ENCODE results near the gene LYSMD1. TPM values are rescaled to one million over a fixed set of nuclear protein-coding genes. Genes with fewer than 3 reads are reported as not detected.
A peak's percentile ranks its signal among the peaks of the same experiment; 100 is the strongest.
"Not testable (repeated sequence)": the region's sequence is repeated elsewhere in the genome, so short reads cannot be mapped to it uniquely, and the experiment has no call there.

LYSMD1 gene
- 4.0 and 5.0 TPM in 2 replicates for total RNA-seq

- H3K27ac Mint-ChIP-seq = peak within 1 kb of the TSS; percentile 97
- H3K4me3 Mint-ChIP-seq = peak within 1 kb of the TSS; percentile 95
- no peaks in the 10 kb centered on the region for H3K9me3 Mint-ChIP-seq
- peaks cover 43% of the 10 kb centered on the region for H3K36me3 Mint-ChIP-seq (ENCODE audit: low read depth)
- peak; percentile 96 for DNase-seq (ENCODE audit: low spot score)
- H3K27me3 Mint-ChIP-seq (ENCODE audit: insufficient read depth) = peaks cover 2% of the 10 kb centered on the region
- peaks cover 53% of the 10 kb centered on the region for H3K4me1 Mint-ChIP-seq (ENCODE audit: low read depth)
- intact Hi-C loops (cut with micrococcal nuclease) = loop anchor here (1.0 to 5.0 kb wide), 8 partner anchors 9 to 446 kb away; partner anchors contain the start of genes GABPB2, PIP5K1A, PRUNE1 and PSMD4
These were observed at the start of gene LYSMD1, which contains the start of gene SCNM1 for GRCh38 chr1:151165738-151166504. Gene LYSMD1, minus strand, starts transcription at chr1:151165902. Its CDS starts 644 bp downstream, at chr1:151165258. Gene SCNM1, plus strand, starts transcription at chr1:151166144. Its CDS starts 9 bp downstream, at chr1:151166153.

- Mint-ChIP-seq H3K27me3 (ENCODE audit: insufficient read depth) (no peaks in the 10 kb centered on the region), H3K4me1 (ENCODE audit: low read depth) (peaks cover 26% of the 10 kb centered on the region), H3K9me3 (no peaks in the 10 kb centered on the region), H3K27ac (peak overlapping the region; percentile 55), H3K36me3 (ENCODE audit: low read depth) (peaks cover 27% of the 10 kb centered on the region), H3K4me3 (no peak overlapping the region)
- intact Hi-C loops (cut with micrococcal nuclease) = no loop called here
- DNase-seq (ENCODE audit: low spot score) = no peak
These were observed 47.9 kb upstream of the LYSMD1 start for GRCh38 chr1:151213560-151213959.

DNA sequence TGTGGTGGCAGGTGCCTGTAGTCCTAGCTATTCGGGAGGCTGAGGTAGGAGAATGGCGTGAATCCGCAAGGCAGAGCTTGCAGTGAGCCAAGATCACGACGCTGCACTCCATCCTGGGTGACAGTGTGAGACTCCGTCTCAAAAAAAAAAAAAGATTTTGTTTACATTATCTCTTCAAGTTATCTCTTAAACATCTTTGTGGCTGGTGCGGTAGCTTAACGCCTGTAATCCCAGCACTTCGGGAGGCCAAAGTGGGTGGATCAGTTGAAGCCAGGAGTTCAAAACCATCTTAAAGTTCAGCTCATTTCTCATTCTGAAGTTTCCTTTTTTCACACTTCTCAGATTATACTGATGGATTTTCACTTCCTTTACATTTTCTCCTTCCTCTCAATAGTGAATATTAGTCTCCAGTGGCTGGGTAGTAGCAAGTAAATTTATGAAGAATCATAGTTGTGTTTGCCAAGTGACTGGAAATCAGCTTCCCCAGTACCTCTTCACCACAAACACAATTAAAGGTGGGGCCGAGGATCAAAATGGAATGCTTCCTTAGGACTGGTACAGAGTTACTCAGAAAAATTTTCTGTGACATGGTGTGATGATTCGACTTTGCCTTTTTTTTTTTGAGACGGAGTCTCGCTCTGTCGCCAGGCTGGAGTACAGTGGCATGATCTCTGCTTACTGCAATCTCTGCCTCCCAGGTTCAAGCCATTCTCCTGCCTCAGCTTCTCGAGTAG, 46.4 kb upstream of the LYSMD1 start:
- no peaks in the 10 kb centered on the region for H3K27me3 Mint-ChIP-seq (ENCODE audit: insufficient read depth)
- no peak for DNase-seq (ENCODE audit: low spot score)
- H3K36me3 Mint-ChIP-seq (ENCODE audit: low read depth) = peaks cover 29% of the 10 kb centered on the region
- no peaks in the 10 kb centered on the region for H3K9me3 Mint-ChIP-seq
- H3K27ac Mint-ChIP-seq = peak overlapping the region; percentile 90
- H3K4me3 Mint-ChIP-seq = peak overlapping the region; percentile 69
- intact Hi-C loops (cut with micrococcal nuclease) = loop anchor here (1.0 kb wide), 1 partner anchor 14 kb away; the partner anchor contains the start of gene PIP5K1A
- peaks cover 26% of the 10 kb centered on the region for H3K4me1 Mint-ChIP-seq (ENCODE audit: low read depth)

- Mint-ChIP-seq H3K36me3 (ENCODE audit: low read depth) (peaks cover 33% of the 10 kb centered on the region), H3K9me3 (no peaks in the 10 kb centered on the region), H3K4me3 (peak overlapping the region; percentile 30), H3K27me3 (ENCODE audit: insufficient read depth) (no peaks in the 10 kb centered on the region), H3K4me1 (ENCODE audit: low read depth) (peaks cover 31% of the 10 kb centered on the region), H3K27ac (peak overlapping the region; percentile 68)
- DNase-seq (ENCODE audit: low spot score) = no peak
- intact Hi-C loops (cut with micrococcal nuclease) = no loop called here
These were observed 45.1 kb upstream of the LYSMD1 start for GRCh38 chr1:151210830-151211229.

DNA sequence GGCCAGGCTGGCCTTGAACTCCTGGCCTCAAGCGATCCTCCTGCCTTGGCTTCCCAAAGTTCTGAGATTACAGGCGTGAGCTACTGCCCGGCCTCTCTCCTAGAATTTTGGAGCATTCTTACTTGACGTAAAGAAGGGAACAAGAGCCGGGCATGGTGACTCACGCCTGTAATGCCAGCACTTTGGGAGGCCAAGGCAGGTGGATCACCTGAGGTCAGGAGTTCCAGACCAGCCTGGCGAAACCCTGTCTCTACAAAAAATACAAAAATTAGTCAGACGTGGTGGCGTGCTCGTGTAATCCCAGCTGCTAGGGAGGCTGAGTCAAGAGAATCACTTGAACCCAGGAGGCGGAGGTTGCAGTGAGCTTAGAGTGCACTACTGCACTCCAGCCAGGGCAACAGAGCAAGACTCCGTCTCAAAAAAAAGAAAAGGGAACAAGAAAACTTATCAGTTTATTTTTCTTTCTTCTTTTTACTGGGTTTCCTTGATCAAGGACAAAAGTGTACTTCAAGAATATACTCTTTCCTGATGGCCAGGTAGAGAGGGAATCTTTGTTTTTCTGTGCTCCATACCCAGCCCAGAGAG, 39.8 kb upstream of the LYSMD1 start:
- Mint-ChIP-seq H3K36me3 (ENCODE audit: low read depth) (peaks cover 27% of the 10 kb centered on the region), H3K4me1 (ENCODE audit: low read depth) (peaks cover 18% of the 10 kb centered on the region)
- H3K4me3 Mint-ChIP-seq; H3K9me3 Mint-ChIP-seq; H3K27me3 Mint-ChIP-seq (ENCODE audit: insufficient read depth); intact Hi-C loops (cut with micrococcal nuclease); H3K27ac Mint-ChIP-seq; DNase-seq (ENCODE audit: low spot score): not testable (repeated sequence)

DNA sequence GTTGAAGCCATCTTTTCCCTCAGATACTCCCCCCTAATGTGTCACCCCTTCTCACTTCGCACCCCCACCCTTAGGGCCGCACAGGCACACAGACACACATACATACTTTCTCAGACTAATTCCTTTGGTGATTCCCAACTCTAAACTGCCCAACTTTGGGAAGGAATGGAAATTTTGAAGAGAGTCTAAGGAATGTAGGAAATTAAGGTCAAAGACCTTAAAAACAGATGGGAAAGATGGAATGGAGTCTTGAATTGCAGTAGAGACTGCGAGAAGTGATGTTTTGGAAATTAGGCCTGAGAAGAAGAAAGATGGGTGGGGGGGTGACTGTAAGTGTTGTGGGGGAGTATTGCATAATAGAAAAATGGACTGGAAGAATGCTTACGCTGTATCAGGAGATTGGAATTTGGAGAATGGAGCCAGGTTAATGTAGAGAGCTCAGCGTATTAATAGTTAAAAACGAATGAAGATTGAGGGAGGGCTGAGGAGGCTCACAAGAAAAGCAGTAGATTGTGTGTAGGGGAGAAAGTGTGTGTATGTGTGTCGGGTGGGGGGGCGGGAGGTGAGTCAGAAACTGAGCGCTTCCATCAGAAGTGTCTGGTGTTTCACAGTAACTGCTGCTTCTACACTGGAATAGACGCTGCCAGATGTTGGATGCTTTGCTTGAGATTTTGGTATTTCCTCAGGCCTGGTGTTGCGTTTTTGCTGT, 34.3 kb upstream of the LYSMD1 start:
- intact Hi-C loops (cut with micrococcal nuclease) = loop anchor here (2.0 kb wide), 1 partner anchor 43 kb away; the partner anchor contains the start of gene TNFAIP8L2
- H3K36me3 Mint-ChIP-seq (ENCODE audit: low read depth) = peaks cover 20% of the 10 kb centered on the region

DNA sequence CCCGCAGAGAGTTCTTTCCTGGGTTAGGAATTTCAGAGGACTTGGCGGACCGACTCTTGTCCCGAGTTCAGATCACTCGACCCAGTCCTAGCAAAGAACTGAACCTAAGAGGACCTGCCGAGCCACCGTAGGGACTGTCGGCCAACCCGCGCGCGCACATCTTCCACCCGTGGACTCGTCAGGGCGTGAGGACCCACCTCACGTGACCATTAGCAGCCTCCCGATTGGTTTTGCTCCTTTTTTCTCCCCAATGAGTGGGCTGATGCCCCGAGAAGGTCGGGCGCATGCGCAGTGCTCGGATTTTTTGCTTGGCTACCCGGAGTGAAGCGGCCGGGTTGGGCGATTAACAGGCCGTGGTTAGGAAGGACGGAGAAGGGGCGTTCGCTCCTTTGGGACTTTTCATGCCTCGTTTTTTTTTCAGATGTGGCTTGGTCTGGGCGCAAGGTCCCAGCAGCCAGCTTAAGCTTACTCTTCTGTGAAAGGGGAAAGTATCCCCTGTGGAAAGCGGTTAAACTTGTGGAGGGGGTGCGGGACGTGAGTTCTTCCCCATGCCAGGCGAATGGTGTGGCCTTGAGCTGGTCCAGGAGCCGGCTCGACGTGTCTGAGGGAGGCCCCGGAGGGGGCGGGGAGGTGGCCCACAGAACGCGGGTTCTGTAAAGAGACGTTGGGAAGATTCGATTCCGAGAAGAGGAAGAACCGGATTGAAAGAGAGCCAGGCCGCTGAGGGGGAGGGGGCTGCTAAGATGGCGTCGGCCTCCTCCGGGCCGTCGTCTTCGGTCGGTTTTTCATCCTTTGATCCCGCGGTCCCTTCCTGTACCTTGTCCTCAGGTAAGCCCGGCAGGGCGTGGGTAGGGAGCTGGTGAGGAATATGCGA, 32.8 kb upstream of the LYSMD1 start, which contains the start of gene PIP5K1A:
Gene PIP5K1A, plus strand, starts transcription at position 299 of the 874 bp plus-strand sequence. Its CDS starts 445 bp downstream, at position 744.
- intact Hi-C loops (cut with micrococcal nuclease) = loop anchor here (1.0 to 2.0 kb wide), 8 partner anchors 9 to 149 kb away; partner anchors contain the start of genes PI4KB, PSMD4, RFX5 and SCNM1
- H3K4me1 Mint-ChIP-seq (ENCODE audit: low read depth) = peaks cover 35% of the 10 kb centered on the region
- DNase-seq (ENCODE audit: low spot score) = peak; percentile 97
- peak within 1 kb of the TSS; percentile 94 for H3K4me3 Mint-ChIP-seq
- H3K36me3 Mint-ChIP-seq (ENCODE audit: low read depth) = peaks cover 16% of the 10 kb centered on the region
- peaks cover 7% of the 10 kb centered on the region for H3K27me3 Mint-ChIP-seq (ENCODE audit: insufficient read depth)
- H3K27ac Mint-ChIP-seq = peak within 1 kb of the TSS; percentile 94
- H3K9me3 Mint-ChIP-seq = no peaks in the 10 kb centered on the region

More for the DNA sequence above, 34.3 kb upstream of the LYSMD1 start:
- peaks cover 42% of the 10 kb centered on the region for H3K4me1 Mint-ChIP-seq (ENCODE audit: low read depth)
- H3K4me3 Mint-ChIP-seq = peak overlapping the region; percentile 94
- no peak for DNase-seq (ENCODE audit: low spot score)
- H3K9me3 Mint-ChIP-seq = no peaks in the 10 kb centered on the region
- H3K27me3 Mint-ChIP-seq (ENCODE audit: insufficient read depth) = peaks cover 2% of the 10 kb centered on the region
- peak overlapping the region; percentile 94 for H3K27ac Mint-ChIP-seq

DNA sequence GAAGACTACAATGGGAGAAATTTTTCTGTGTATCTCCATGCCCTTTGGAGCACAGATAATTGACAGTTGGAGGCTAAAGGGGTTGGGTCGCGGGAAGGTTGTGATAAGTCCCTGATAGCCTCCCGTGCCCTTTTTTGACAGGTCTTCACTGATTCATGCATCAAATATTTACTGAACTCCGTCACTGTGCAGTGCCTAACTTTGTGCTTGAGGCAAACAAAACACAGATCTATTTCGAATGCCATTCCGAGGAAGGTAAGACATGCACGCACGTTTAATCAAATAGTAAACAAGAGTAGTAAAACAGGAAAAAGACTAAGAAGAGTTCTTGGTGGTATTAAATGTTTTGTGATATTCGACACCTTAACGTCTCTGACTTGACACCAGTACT, 32.2 kb upstream of the LYSMD1 start:
- Mint-ChIP-seq H3K4me3 (peak overlapping the region; percentile 94), H3K36me3 (ENCODE audit: low read depth) (peaks cover 16% of the 10 kb centered on the region), H3K9me3 (no peaks in the 10 kb centered on the region), H3K4me1 (ENCODE audit: low read depth) (peaks cover 35% of the 10 kb centered on the region), H3K27ac (peak overlapping the region; percentile 94), H3K27me3 (ENCODE audit: insufficient read depth) (peaks cover 9% of the 10 kb centered on the region)
- no peak for DNase-seq (ENCODE audit: low spot score)
- intact Hi-C loops (cut with micrococcal nuclease) = loop anchor here (1.0 to 2.0 kb wide), 9 partner anchors 9 to 201 kb away; partner anchors contain the start of genes PI4KB, PSMB4, PSMD4 and RFX5

- H3K36me3 Mint-ChIP-seq (ENCODE audit: low read depth) = peaks cover 16% of the 10 kb centered on the region
- no peaks in the 10 kb centered on the region for H3K9me3 Mint-ChIP-seq
- peaks cover 29% of the 10 kb centered on the region for H3K4me1 Mint-ChIP-seq (ENCODE audit: low read depth)
- no peak overlapping the region for H3K27ac Mint-ChIP-seq
- peaks cover 9% of the 10 kb centered on the region for H3K27me3 Mint-ChIP-seq (ENCODE audit: insufficient read depth)
- peak; percentile 50 for DNase-seq (ENCODE audit: low spot score)
- intact Hi-C loops (cut with micrococcal nuclease) = loop anchor here (1.0 to 2.0 kb wide), 3 partner anchors 55 to 202 kb away; partner anchors contain the start of gene PSMB4
- peak overlapping the region; percentile 41 for H3K4me3 Mint-ChIP-seq
These were observed 30.6 kb upstream of the LYSMD1 start for GRCh38 chr1:151196292-151196800.

DNA sequence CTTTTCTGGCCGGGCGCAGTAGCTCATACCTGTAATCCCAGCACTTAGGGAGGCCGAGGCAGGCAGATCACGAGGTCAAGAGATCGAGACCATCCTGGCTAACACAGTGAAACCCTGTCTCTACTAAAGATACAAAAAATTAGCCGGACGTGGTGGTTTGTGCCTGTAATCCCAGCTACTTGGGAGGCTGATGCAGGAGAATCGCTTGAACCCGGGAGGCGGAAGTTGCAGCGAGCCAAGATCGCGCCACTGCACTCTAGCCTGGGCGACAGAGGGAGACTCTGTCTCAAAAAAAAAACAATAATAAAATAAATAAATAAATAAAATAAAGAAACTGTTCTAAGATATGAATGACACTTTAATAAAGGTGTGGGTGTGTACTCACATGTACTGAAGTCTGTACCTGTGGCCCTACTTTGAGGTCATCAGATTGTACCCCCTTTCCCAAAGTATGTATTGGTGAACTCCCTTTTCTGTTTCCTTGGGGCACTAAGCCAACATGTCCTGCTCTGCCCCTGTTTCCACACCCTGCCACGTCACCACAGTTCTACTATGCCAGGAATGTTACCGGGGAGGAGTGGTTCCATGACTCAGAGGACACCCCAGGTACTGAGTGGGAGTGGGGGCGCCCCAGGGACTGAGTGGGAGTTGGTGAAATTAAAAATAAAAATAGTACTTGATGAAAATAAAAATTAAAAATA, 29.3 kb upstream of the LYSMD1 start:
- Mint-ChIP-seq H3K4me1 (ENCODE audit: low read depth) (peaks cover 32% of the 10 kb centered on the region), H3K36me3 (ENCODE audit: low read depth) (peaks cover 16% of the 10 kb centered on the region)
- DNase-seq (ENCODE audit: low spot score); H3K27ac Mint-ChIP-seq; H3K4me3 Mint-ChIP-seq; intact Hi-C loops (cut with micrococcal nuclease); H3K9me3 Mint-ChIP-seq; H3K27me3 Mint-ChIP-seq (ENCODE audit: insufficient read depth): not testable (repeated sequence)

GRCh38 chr1:151193856-151194255, 28.2 kb upstream of the LYSMD1 start:
- Mint-ChIP-seq H3K4me1 (ENCODE audit: low read depth) (peaks cover 33% of the 10 kb centered on the region), H3K27me3 (ENCODE audit: insufficient read depth) (peaks cover 9% of the 10 kb centered on the region), H3K9me3 (no peaks in the 10 kb centered on the region), H3K27ac (no peak overlapping the region), H3K4me3 (no peak overlapping the region), H3K36me3 (ENCODE audit: low read depth) (peaks cover 12% of the 10 kb centered on the region)
- intact Hi-C loops (cut with micrococcal nuclease) = no loop called here
- no peak for DNase-seq (ENCODE audit: low spot score)

Data from activated T-helper 1 cell treated with anti-CD3 and anti-CD28 coated beads, Interleukin-12 subunit alpha, Interleukin-12 subunit beta, Interleukin-2, Interleukin-4 antibody, amounts not matched to agents 30 ng/mL and 10 ng/mL and 1 ng/mL, durations not matched to agents 14 hours and 24 hours and 36 hours (primary cell).